Subcutaneous abdominal adipose tissue (tissue), 5 donors: ENCODE measurements around the gene APOL4.

Experiments used
- H3K27ac ChIP-seq: one replicate; pipeline ENCODE4 v1.7.0; 2013; ENCODE audit warnings: low read depth, mild to moderate bottlenecking, inconsistent platforms, low read length, moderate library complexity
- H3K27me3 ChIP-seq, 5 donors: one replicate each; pipeline ENCODE4 v1.7.0; 2013; ENCODE audit warnings: low read length in 5 of 5, inconsistent platforms in 1 of 5; ENCODE audit not compliant: control insufficient read depth in 5 of 5, insufficient read depth in 4 of 5
- H3K36me3 ChIP-seq, 5 donors: one replicate each; pipeline ENCODE4 v1.7.0; 2013; ENCODE audit warnings: low read length in 5 of 5; ENCODE audit not compliant: control insufficient read depth in 5 of 5, insufficient read depth in 5 of 5
- H3K4me1 ChIP-seq, 5 donors: one replicate each; pipeline ENCODE4 v1.7.0; 2013; ENCODE audit warnings: low read length in 5 of 5, mild to moderate bottlenecking in 3 of 5, moderate library complexity in 1 of 5; ENCODE audit not compliant: control insufficient read depth in 5 of 5, insufficient read depth in 5 of 5
- H3K4me3 ChIP-seq, 5 donors: one replicate each; pipeline ENCODE4 v1.7.0; 2013; ENCODE audit warnings: low read length in 5 of 5, low read depth in 1 of 5
- H3K9ac ChIP-seq, 5 donors: one replicate each; pipeline ENCODE4 v1.7.0; 2013; ENCODE audit warnings: low read length in 5 of 5, mild to moderate bottlenecking in 4 of 5, moderate library complexity in 3 of 5
- H3K9me3 ChIP-seq, 5 donors: one replicate each; pipeline ENCODE4 v1.7.0; 2013; ENCODE audit warnings: low read length in 5 of 5; ENCODE audit not compliant: control insufficient read depth in 5 of 5
- donor health status: healthy.
- donor health status: healthy.
- donor health status: healthy.
- donor health status: healthy.
- donor health status: healthy.

Gene APOL4

GRCh38 chr22:36152088-36152487 lies 49.5 kb downstream of the APOL4 start:
- peaks cover 22 to 89% (median 63%) of the 10 kb centered on the region in 5 donors for H3K4me1 ChIP-seq
- H3K27me3 ChIP-seq: no peaks in the 10 kb centered on the region
- H3K9me3 ChIP-seq: no peaks in the 10 kb centered on the region
- H3K9ac ChIP-seq: no peak overlapping the region
- peaks cover 0 to 25% (median 16%) of the 10 kb centered on the region in 5 donors for H3K36me3 ChIP-seq
- H3K4me3 ChIP-seq: no peak overlapping the region
- H3K27ac ChIP-seq: peak overlapping the region; percentile 99

- Histone ChIP-seq H3K4me1 (peaks cover 16 to 87% (median 58%) of the 10 kb centered on the region in 5 donors), H3K36me3 (peaks cover 0 to 25% (median 16%) of the 10 kb centered on the region in 5 donors), H3K27me3 (no peaks in the 10 kb centered on the region), H3K4me3 (peak overlapping the region in 2 of 5 donors; percentile 2 to 33), H3K9me3 (no peaks in the 10 kb centered on the region), H3K9ac (peak overlapping the region; percentile 21 to 64 (median 42)), H3K27ac (peak overlapping the region; percentile 99)
Observed at GRCh38 chr22:36151006-36151595, 50.5 kb downstream of the APOL4 start.

- peaks cover 0 to 29% (median 17%) of the 10 kb centered on the region in 5 donors for H3K36me3 ChIP-seq
- peak overlapping the region; percentile 34 for H3K27ac ChIP-seq
- peak overlapping the region in 1 of 5 donors; percentile 5 for H3K9ac ChIP-seq
- no peaks in the 10 kb centered on the region for H3K27me3 ChIP-seq
- H3K4me3 ChIP-seq: no peak overlapping the region
- H3K9me3 ChIP-seq: no peaks in the 10 kb centered on the region
- peaks cover 8 to 81% (median 50%) of the 10 kb centered on the region in 5 donors for H3K4me1 ChIP-seq
Observed at GRCh38 chr22:36149441-36149840, 52.2 kb downstream of the APOL4 start.

- Histone ChIP-seq H3K27ac (no peak overlapping the region), H3K27me3 (no peaks in the 10 kb centered on the region), H3K9me3 (no peaks in the 10 kb centered on the region), H3K36me3 (peaks cover 0 to 39% (median 26%) of the 10 kb centered on the region in 5 donors), H3K9ac (no peak overlapping the region), H3K4me3 (no peak overlapping the region), H3K4me1 (peaks cover 8 to 79% (median 53%) of the 10 kb centered on the region in 5 donors)
Observed at GRCh38 chr22:36148411-36148810, 53.2 kb downstream of the APOL4 start.

- Histone ChIP-seq H3K27ac (peak overlapping the region; percentile 39), H3K36me3 (peaks cover 0 to 50% (median 37%) of the 10 kb centered on the region in 5 donors), H3K9me3 (no peaks in the 10 kb centered on the region), H3K9ac (peak overlapping the region in 2 of 5 donors; percentile 14 to 15), H3K4me1 (peaks cover 8 to 73% (median 55%) of the 10 kb centered on the region in 5 donors), H3K27me3 (no peaks in the 10 kb centered on the region), H3K4me3 (no peak overlapping the region)
Observed at GRCh38 chr22:36147196-36147791, 54.3 kb downstream of the APOL4 start.

- Histone ChIP-seq H3K4me3 (no peak overlapping the region), H3K4me1 (peaks cover 7 to 61% (median 48%) of the 10 kb centered on the region in 5 donors), H3K27ac (peak overlapping the region; percentile 51), H3K27me3 (no peaks in the 10 kb centered on the region), H3K36me3 (peaks cover 2 to 64% (median 49%) of the 10 kb centered on the region in 5 donors), H3K9me3 (no peaks in the 10 kb centered on the region), H3K9ac (peak overlapping the region in 1 of 5 donors; percentile 22)
Observed at GRCh38 chr22:36145881-36146280, 55.7 kb downstream of the APOL4 start.

- H3K36me3 ChIP-seq: peaks cover 2 to 71% (median 56%) of the 10 kb centered on the region in 5 donors
Observed at GRCh38 chr22:36144886-36145541, 56.6 kb downstream of the APOL4 start.

GRCh38 chr22:36143956-36144355 lies 57.7 kb downstream of the APOL4 start:
- Histone ChIP-seq H3K27me3 (no peaks in the 10 kb centered on the region), H3K27ac (no peak overlapping the region), H3K36me3 (peaks cover 2 to 64% (median 54%) of the 10 kb centered on the region in 5 donors), H3K9me3 (no peaks in the 10 kb centered on the region), H3K4me3 (no peak overlapping the region), H3K4me1 (peaks cover 3 to 41% (median 29%) of the 10 kb centered on the region in 5 donors), H3K9ac (no peak overlapping the region)

More at GRCh38 chr22:36144886-36145541, 56.6 kb downstream of the APOL4 start:
- Histone ChIP-seq H3K4me1 (peaks cover 3 to 52% (median 39%) of the 10 kb centered on the region in 5 donors), H3K27ac (peak overlapping the region; percentile 51), H3K4me3 (no peak overlapping the region), H3K27me3 (no peaks in the 10 kb centered on the region), H3K9me3 (no peaks in the 10 kb centered on the region), H3K9ac (peak overlapping the region in 1 of 5 donors; percentile 16)

- H3K4me3 ChIP-seq: no peak overlapping the region
- no peaks in the 10 kb centered on the region for H3K27me3 ChIP-seq
- H3K4me1 ChIP-seq: peaks cover 3 to 36% (median 29%) of the 10 kb centered on the region in 5 donors
- H3K36me3 ChIP-seq: peaks cover 2 to 57% (median 48%) of the 10 kb centered on the region in 5 donors
- H3K9ac ChIP-seq: no peak overlapping the region
- H3K9me3 ChIP-seq: no peaks in the 10 kb centered on the region
- H3K27ac ChIP-seq: no peak overlapping the region
Observed at GRCh38 chr22:36143066-36143815, 58.4 kb downstream of the APOL4 start.
